Regular cardiac myocyte (primary cell): Measurements from ENCODE around the gene CDNF. TPM values are rescaled to one million over a fixed set of nuclear protein-coding genes. Genes with fewer than 3 reads are reported as not detected.

Source experiments
- total RNA-seq: library from RNA; depleted of rRNA; stranded (reverse); fragments of >200 nt; gene quantifications from 2 replicates; pipeline ENCODE4 v1.2.3, GENCODE V29; 2014

CDNF gene
- 1.1 and 1.2 TPM in 2 replicates for total RNA-seq

DNA sequence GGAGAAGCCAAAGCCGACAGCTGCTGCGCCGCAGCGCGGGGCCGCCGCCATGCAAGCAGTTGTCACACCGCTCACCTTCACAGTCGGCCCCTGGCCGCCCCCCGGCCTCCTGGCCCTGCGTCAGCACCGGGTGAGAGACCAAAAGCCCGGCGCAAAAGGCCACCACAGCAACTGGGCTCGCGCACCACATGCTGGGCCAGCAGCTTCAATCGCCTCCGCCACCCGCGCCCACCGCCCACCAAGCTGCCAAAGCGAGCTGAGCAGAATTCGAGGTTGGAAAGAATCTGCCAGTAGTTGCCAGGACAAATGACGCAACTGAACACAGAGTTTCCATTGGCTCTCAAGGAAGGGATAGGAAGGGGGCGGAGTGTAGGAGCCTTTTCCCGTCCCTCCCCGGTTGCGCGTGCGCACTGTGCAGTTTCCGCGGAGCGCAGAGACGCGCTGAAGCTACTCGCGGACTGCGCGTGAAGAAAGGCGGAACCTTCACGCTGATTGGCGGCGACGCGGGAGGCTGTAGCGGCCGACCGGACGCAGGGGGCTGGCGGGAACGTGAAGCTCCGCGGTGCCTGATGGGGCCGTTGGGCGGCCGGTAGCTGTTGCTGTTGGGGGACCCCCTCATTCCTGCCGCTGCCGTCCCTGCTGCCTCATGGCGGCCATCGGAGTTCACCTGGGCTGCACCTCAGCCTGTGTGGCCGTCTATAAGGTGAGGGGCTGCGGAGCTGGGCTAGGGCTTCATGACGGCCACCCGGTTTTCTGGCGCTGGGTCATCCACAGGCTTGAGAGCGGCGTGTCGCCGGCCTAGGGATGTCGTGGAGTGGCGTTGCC is at the start of gene CDNF, which contains the start of the genes HSPA14 and MSANTD7:
Gene CDNF (minus strand): TSS at position 281 of the 825 bp plus-strand sequence. CDS start 91 bp downstream, at position 190.
Gene HSPA14 (plus strand): TSS at position 550 of the 825 bp plus-strand sequence. CDS start 97 bp downstream, at position 647.
Gene MSANTD7 (plus strand): TSS at position 550 of the 825 bp plus-strand sequence. CDS start 3,979 bp downstream, outside the sequence.

DNA sequence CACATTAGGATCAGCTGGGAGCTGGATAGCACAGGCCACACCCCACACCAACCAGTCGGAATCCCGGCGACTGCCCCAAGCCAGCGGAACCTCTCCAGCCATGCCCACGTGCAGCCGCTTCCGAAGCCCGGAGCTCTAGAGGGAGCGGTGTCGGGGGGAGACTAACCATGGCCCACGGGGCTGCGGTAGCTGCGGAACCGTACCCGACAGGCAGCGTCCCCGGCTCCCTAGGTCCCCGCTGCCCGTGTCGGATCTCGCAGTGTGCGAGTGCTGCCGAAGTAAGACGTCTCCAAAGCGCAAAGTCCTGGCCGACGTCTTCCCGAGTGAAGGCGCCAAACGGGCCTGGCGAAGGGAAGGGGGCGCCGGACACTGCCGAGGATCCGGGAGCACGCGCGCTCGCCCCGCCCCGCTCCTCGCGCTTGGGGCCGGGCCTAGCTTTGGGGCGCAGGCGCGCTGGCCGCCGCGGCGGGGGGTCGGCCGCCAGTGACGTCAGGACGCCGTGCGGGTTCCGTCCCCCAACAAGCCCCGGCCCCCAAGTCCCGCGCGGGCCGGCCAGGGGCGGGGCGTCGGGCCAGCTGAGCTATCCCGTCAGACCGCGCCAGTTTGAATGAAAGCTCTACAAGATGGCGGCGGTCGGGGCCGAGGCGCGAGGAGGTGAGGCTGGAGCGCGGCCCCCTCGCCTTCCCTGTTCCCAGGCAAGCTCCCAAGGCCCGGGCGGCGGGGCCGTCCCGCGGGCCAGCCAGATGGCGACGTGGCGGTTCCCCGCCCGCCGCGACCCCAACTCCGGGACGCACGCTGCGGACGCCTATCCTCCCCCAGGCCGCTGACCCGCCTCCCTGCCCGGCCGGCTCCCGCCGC is 40.7 kb upstream of the CDNF start, which contains the start of gene SUV39H2:
Gene SUV39H2 (plus strand): TSS at position 601 of the 858 bp plus-strand sequence. CDS start 23 bp downstream, at position 624.

DNA sequence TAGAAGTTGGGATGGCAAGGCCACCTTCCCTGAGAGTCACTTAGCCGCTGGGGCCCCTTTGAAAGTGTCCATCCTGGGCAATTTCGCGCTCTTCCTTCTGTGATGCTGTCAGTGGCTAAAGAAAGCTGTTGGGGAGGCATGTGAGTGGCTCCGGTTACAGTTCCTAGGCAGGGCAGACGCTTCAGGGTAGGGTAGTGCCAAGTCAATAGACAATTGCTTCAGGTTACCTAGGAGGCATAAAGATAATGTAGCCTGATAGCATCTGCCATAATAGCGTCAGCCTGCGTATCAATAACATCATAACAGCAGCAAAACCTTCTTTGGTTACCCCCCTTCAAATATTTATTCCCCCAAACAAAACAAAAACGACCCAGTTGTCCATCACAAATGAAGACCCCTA is 63.0 kb downstream of the CDNF start, which contains the start of gene FAM107B:
Gene FAM107B (minus strand): TSS at position 101 of the 400 bp plus-strand sequence. CDS start 234 bp downstream, outside the sequence.

Other genes starting within 250 kb of the CDNF start
- gene FAM107B, start 63.1 kb downstream of the CDNF start, total RNA-seq = 21.5 and 23.7 TPM in 2 replicates
- 9.9 and 17.3 TPM in 2 replicates for gene HSPA14, start 269 bp upstream of the CDNF start, total RNA-seq
- gene MSANTD7, start 269 bp upstream of the CDNF start, total RNA-seq = 18.9 and 27.4 TPM in 2 replicates
- 11.6 and 30.5 TPM in 2 replicates for gene SUV39H2, start 40.8 kb upstream of the CDNF start, total RNA-seq
- gene DCLRE1C, start 116.1 kb upstream of the CDNF start, total RNA-seq = 9.0 and 9.2 TPM in 2 replicates
- gene MEIG1, start 121.4 kb upstream of the CDNF start, total RNA-seq = not detected in 2 replicates
- gene OLAH, start 205.9 kb upstream of the CDNF start, total RNA-seq = 0.38 and 2.5 TPM in 2 replicates